Measurements from ENCODE around the gene RNF38. TPM values are rescaled to one million over a fixed set of nuclear protein-coding genes. Genes with fewer than 3 reads are reported as not detected.
"Not testable (repeated sequence)": the region's sequence is repeated elsewhere in the genome, so short reads cannot be mapped to it uniquely, and the experiment has no call there.

The RNF38 gene
- total RNA-seq: 10 to 100 TPM; 32.1 to 37.0 TPM

DNA sequence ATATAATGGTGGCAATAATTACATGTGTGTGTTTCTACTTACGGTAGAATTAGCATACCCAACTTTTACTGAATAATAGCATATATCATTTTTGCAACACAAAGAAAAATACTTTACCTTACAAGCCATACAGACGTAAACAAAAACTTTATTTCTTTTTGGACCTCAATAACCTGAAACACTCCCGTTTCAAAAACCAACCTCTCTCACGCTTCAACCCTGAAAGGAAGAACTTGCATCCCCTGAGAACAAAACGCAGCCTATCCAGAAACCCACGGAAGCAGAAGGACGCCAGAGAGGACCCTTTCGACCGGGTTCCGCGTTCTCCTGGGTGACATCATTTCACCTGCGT is at the start of gene RNF38:
Gene RNF38 (minus strand): TSS at position 290 of the 352 bp plus-strand sequence. CDS start 161 bp downstream, at position 129.
- peak within 1 kb of the TSS; percentile 79 to 93 for H3K27ac ChIP-seq
- no peaks in the 10 kb centered on the region for H3K27me3 ChIP-seq (replicated peaks; ENCODE audit: insufficient read depth)
- no peak for DNase-seq (ENCODE audit: low spot score)
- no peaks in the 10 kb centered on the region for H3K9me3 ChIP-seq
- H3K36me3 ChIP-seq: no peaks in the 10 kb centered on the region
- peaks cover 23 to 35% of the 10 kb centered on the region in 2 donors for H3K4me1 ChIP-seq (ENCODE audit: control insufficient read depth in 1 of 2, low read depth in 2 of 2)
- H3K4me3 ChIP-seq: peak within 1 kb of the TSS; percentile 95
- no peak for TF ChIP-seq CTCF (IDR thresholded peaks at IDR 0.05)
- ATAC-seq (ENCODE audit: insufficient number of reproducible peaks, low FRiP score, low read depth): no peak

DNA sequence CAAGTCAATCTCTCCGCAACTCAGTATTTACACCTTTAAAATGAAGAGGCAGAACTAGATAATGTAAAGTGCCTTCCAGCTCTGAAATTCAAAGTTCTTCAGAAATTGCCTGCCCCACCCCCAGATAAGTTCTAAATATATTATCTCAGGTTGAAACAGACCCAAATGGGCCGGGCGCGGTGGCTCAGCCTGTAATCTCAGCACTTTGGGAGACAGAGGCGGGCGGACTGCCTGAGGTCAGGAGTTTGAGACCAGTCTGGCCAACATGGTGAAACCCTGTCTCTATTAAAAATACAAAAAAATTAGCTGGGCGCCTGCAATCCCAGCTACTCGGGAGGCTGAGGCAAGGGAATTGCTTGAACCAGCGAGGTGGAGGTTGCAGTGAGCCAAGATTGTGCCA is 48.5 kb upstream of the RNF38 start:
- not testable (repeated sequence) for ATAC-seq (ENCODE audit: insufficient number of reproducible peaks, low FRiP score, low read depth); DNase-seq (ENCODE audit: low spot score); H3K27ac ChIP-seq; H3K9me3 ChIP-seq; H3K4me3 ChIP-seq; H3K36me3 ChIP-seq; H3K4me1 ChIP-seq (ENCODE audit: control insufficient read depth in 1 of 2, low read depth in 2 of 2); H3K27me3 ChIP-seq (replicated peaks; ENCODE audit: insufficient read depth)

GRCh38 chr9:36448017-36448416 is 47.9 kb upstream of the RNF38 start:
- Histone ChIP-seq H3K4me1 (ENCODE audit: control insufficient read depth in 1 of 2, low read depth in 2 of 2) (peaks cover 0 to 3% of the 10 kb centered on the region in 2 donors), H3K36me3 (no peaks in the 10 kb centered on the region), H3K9me3 (no peaks in the 10 kb centered on the region), H3K27me3 (replicated peaks; ENCODE audit: insufficient read depth) (no peaks in the 10 kb centered on the region), H3K4me3 (no peak overlapping the region), H3K27ac (no peak overlapping the region)
- no peak for TF ChIP-seq CTCF (IDR thresholded peaks at IDR 0.05)
- DNase-seq (ENCODE audit: low spot score) (no peak), ATAC-seq (ENCODE audit: insufficient number of reproducible peaks, low FRiP score, low read depth) (no peak)

GRCh38 chr9:36446678-36447077 is 46.6 kb upstream of the RNF38 start:
- H3K4me1 ChIP-seq (ENCODE audit: control insufficient read depth in 1 of 2, low read depth in 2 of 2): not testable (repeated sequence)

GRCh38 chr9:36445800-36446361 is 45.8 kb upstream of the RNF38 start:
- Histone ChIP-seq H3K27me3 (replicated peaks; ENCODE audit: insufficient read depth) (no peaks in the 10 kb centered on the region), H3K9me3 (no peaks in the 10 kb centered on the region), H3K27ac (no peak overlapping the region), H3K36me3 (no peaks in the 10 kb centered on the region), H3K4me1 (ENCODE audit: control insufficient read depth in 1 of 2, low read depth in 2 of 2) (peaks cover 0 to 3% of the 10 kb centered on the region in 2 donors), H3K4me3 (no peak overlapping the region)
- TF ChIP-seq CTCF (IDR thresholded peaks at IDR 0.05): no peak
- DNase-seq (ENCODE audit: low spot score) (no peak), ATAC-seq (ENCODE audit: insufficient number of reproducible peaks, low FRiP score, low read depth) (no peak)

More at GRCh38 chr9:36446678-36447077, 46.6 kb upstream of the RNF38 start:
- not testable (repeated sequence) for H3K27me3 ChIP-seq (replicated peaks; ENCODE audit: insufficient read depth); H3K4me3 ChIP-seq; H3K36me3 ChIP-seq; ATAC-seq (ENCODE audit: insufficient number of reproducible peaks, low FRiP score, low read depth); H3K9me3 ChIP-seq; H3K27ac ChIP-seq; DNase-seq (ENCODE audit: low spot score)

DNA sequence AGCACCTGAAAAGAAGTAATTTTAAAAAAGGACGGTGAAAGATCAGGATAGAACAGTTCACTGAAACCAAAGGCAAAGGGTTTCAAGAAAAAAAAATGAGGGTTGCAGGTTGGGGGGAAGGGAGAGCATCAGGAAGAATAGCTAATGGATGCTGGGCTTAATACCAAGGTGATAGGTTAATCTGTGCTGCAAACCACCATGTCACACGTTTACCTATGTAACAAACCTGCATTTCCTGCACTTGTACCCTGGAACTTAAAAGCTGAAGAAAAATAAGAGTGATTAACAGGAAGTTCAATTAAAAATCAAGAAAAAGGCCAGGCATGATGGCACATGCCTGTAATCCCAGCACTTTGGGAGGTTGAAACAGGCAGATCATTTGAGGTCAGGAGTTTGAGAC is 44.1 kb upstream of the RNF38 start:
- no peak for TF ChIP-seq CTCF (IDR thresholded peaks at IDR 0.05)
- no peak for DNase-seq (ENCODE audit: low spot score)
- H3K36me3 ChIP-seq: no peaks in the 10 kb centered on the region
- H3K27ac ChIP-seq: no peak overlapping the region
- no peak for ATAC-seq (ENCODE audit: insufficient number of reproducible peaks, low FRiP score, low read depth)
- peaks cover 0 to 3% of the 10 kb centered on the region in 2 donors for H3K4me1 ChIP-seq (ENCODE audit: control insufficient read depth in 1 of 2, low read depth in 2 of 2)
- H3K4me3 ChIP-seq: no peak overlapping the region
- H3K9me3 ChIP-seq: no peaks in the 10 kb centered on the region
- no peaks in the 10 kb centered on the region for H3K27me3 ChIP-seq (replicated peaks; ENCODE audit: insufficient read depth)
